Activated T-cell treated with anti-CD3 and anti-CD28 coated beads for 4 hours (primary cell): ENCODE data around the gene LAMTOR5.

ENCODE experiments used
- DNase-seq: peaks from one replicate; pipeline ENCODE4 v3.0.0-alpha.2; 2020

The LAMTOR5 gene

GRCh38 chr1:110385369-110385768 is 22.1 kb downstream of the LAMTOR5 start:
- DNase-seq: no peak

- no peak for DNase-seq
These were observed 22.7 kb downstream of the LAMTOR5 start for GRCh38 chr1:110384581-110385321.

GRCh38 chr1:110383251-110383990 is 24.1 kb downstream of the LAMTOR5 start:
- no peak for DNase-seq

- no peak for DNase-seq
These were observed 26.7 kb downstream of the LAMTOR5 start for GRCh38 chr1:110380672-110381283.

- no peak for DNase-seq
These were observed 32.0 kb downstream of the LAMTOR5 start for GRCh38 chr1:110375490-110375889.

GRCh38 chr1:110370827-110371226 is 36.7 kb downstream of the LAMTOR5 start:
- DNase-seq: no peak

GRCh38 chr1:110364221-110364620 is 43.3 kb downstream of the LAMTOR5 start:
- DNase-seq: no peak

GRCh38 chr1:110361856-110362255 is 45.6 kb downstream of the LAMTOR5 start:
- no peak for DNase-seq

GRCh38 chr1:110360431-110360830 is 47.1 kb downstream of the LAMTOR5 start:
- DNase-seq: no peak

- DNase-seq: no peak
These were observed 51.1 kb downstream of the LAMTOR5 start for GRCh38 chr1:110356379-110356778.

GRCh38 chr1:110355321-110355720 is 52.2 kb downstream of the LAMTOR5 start:
- no peak for DNase-seq
